Activated naive CD4-positive, alpha-beta T cell treated with anti-CD3 and anti-CD28 coated beads for 36 hours (primary cell): Measurements from ENCODE around the gene PORCN. TPM values are rescaled to one million over a fixed set of nuclear protein-coding genes. Genes with fewer than 3 reads are reported as not detected.

Experiments
- CTCF ChIA-PET: fragments of 350-600 bp; sonication (Branson Sonifier 250); formaldehyde crosslinking; loops from one replicate; lab custom pipeline; 2021; ENCODE audit warnings: antibody characterized with exemption; lab: Charles Lee
- DNase-seq: peaks from one replicate; pipeline ENCODE4 v3.0.0-alpha.2; 2020
- H3K27ac Mint-ChIP-seq: one replicate; pipeline ENCODE4 v1.8.0; 2021; ENCODE audit warnings: mild to moderate bottlenecking, mixed read lengths
- H3K27me3 Mint-ChIP-seq: one replicate; pipeline ENCODE4 v1.8.0; 2021; ENCODE audit warnings: low read depth, mixed read lengths
- H3K36me3 Mint-ChIP-seq: one replicate; pipeline ENCODE4 v1.8.0; 2021; ENCODE audit warnings: low read depth, mixed read lengths
- H3K4me1 Mint-ChIP-seq: one replicate; pipeline ENCODE4 v1.8.0; 2021; ENCODE audit warnings: low read depth, mixed read lengths
- H3K4me3 Mint-ChIP-seq: one replicate; pipeline ENCODE4 v1.8.0; 2021; ENCODE audit warnings: mild to moderate bottlenecking, moderate library complexity, mixed read lengths
- H3K9me3 Mint-ChIP-seq: one replicate; pipeline ENCODE4 v1.8.0; 2021; ENCODE audit warnings: mixed read lengths
- intact Hi-C: fragments of 100-400 bp; cut with micrococcal nuclease; formaldehyde crosslinking; loops from one replicate; pipeline ENCODE4 v1.15.1; 2023
- total RNA-seq, 2 experiments: library from RNA; stranded (reverse); gene quantifications; one replicate each; pipeline ENCODE4 v1.2.3, GENCODE V29; 2021

The PORCN gene
- total RNA-seq, 2 experiments from 2014 or later = 5.2 to 5.6 TPM

DNA sequence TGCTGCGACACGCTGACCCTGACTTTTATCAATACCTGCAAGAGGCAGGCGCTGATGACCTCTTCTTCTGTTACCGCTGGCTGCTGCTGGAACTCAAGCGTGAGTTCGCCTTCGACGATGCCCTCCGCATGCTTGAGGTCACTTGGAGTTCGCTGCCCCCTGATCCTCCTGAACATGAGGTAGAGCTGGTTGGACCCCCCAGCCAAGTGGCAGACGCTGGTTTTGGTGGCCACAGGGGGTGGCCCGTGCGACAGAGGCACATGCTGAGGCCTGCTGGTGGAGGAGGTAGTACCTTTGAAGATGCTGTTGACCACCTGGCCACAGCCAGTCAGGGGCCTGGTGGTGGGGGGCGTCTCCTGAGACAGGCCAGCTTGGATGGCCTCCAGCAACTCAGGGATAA, 51.3 kb downstream of the PORCN start:
- H3K4me3 Mint-ChIP-seq = no peak overlapping the region
- peaks cover 3% of the 10 kb centered on the region for H3K4me1 Mint-ChIP-seq
- H3K27ac Mint-ChIP-seq = no peak overlapping the region
- no peaks in the 10 kb centered on the region for H3K27me3 Mint-ChIP-seq
- H3K9me3 Mint-ChIP-seq = no peaks in the 10 kb centered on the region
- peaks cover 10% of the 10 kb centered on the region for H3K36me3 Mint-ChIP-seq
- CTCF ChIA-PET = no interaction called here
- no peak for DNase-seq
- intact Hi-C loops = no loop called here

DNA sequence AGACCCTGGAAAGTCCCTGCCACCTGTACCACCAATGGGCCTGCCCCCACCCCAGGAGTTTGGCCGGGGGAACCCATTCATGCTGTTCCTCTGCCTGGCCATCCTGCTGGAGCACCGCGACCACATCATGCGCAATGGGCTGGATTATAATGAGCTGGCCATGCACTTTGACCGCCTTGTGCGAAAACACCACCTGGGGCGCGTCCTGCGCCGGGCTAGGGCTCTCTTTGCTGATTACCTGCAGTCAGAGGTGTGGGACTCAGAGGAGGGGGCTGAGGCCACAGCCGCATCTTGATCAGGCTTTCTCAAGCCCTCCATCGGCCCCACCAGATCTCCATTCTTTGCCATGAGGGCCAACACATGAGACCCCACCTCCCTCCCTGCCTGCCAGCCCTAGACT, 51.9 kb downstream of the PORCN start:
- Mint-ChIP-seq H3K4me1 (peaks cover 3% of the 10 kb centered on the region), H3K9me3 (no peaks in the 10 kb centered on the region), H3K27ac (no peak overlapping the region), H3K4me3 (no peak overlapping the region), H3K27me3 (no peaks in the 10 kb centered on the region), H3K36me3 (peaks cover 8% of the 10 kb centered on the region)
- CTCF ChIA-PET = no interaction called here
- intact Hi-C loops = no loop called here
- no peak for DNase-seq

DNA sequence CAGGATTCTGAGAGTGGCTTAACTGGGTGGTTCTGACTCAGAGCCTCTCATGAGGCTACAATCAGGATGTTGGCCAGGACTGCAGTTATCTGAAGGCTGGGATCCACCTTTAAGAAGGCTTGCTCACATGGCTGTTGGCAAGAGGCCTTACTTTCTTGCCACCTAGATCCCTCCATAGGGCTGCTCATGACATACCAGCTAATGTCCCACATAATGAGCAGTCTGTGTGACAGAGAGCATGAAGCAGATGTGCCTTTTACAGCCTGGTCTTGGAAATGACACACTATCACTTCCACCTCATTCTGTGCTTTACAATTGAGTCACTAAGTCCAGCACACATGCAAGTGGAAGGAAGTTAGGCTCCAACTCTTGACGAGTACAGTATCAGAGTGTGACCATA, 61.2 kb downstream of the PORCN start:
- Mint-ChIP-seq H3K9me3 (no peaks in the 10 kb centered on the region), H3K4me3 (no peak overlapping the region), H3K27me3 (no peaks in the 10 kb centered on the region), H3K4me1 (peaks cover 11% of the 10 kb centered on the region), H3K36me3 (peaks cover 4% of the 10 kb centered on the region), H3K27ac (no peak overlapping the region)
- DNase-seq = peak; percentile 41
- CTCF ChIA-PET = no interaction called here
- intact Hi-C loops = loop anchor here (1.0 to 10.0 kb wide), 3 partner anchors 49 to 485 kb away; partner anchors contain the start of gene EBP

Other genes with a start within 250 kb of the PORCN start
- not detected for gene SSX3, start 152.3 kb upstream of the PORCN start, total RNA-seq
- not detected for gene SSX4, start 125.5 kb upstream of the PORCN start, total RNA-seq
- gene SSX4B, start 97.0 kb upstream of the PORCN start, total RNA-seq = not detected
- gene SLC38A5, start 38.7 kb upstream of the PORCN start, total RNA-seq = 10 to 100 TPM; 45.0 to 45.8 TPM
- 10 to 100 TPM; 66.2 to 66.8 TPM for gene FTSJ1, start 32.8 kb upstream of the PORCN start, total RNA-seq
- gene EBP, start 12.8 kb downstream of the PORCN start, total RNA-seq = 100 to 1,000 TPM; 118 to 123 TPM
- 10 to 100 TPM; 10.6 to 11.1 TPM for gene TBC1D25, start 30.7 kb downstream of the PORCN start, total RNA-seq
- 100 to 1,000 TPM; 139 to 143 TPM for gene RBM3, start 65.5 kb downstream of the PORCN start, total RNA-seq
- 10 to 100 TPM; 37.0 to 40.1 TPM for gene WDR13, start 88.5 kb downstream of the PORCN start, total RNA-seq
- gene WAS, start 174.8 kb downstream of the PORCN start, total RNA-seq = 10 to 100 TPM; 76.1 to 77.8 TPM
- 10 to 100 TPM; 31.5 to 31.9 TPM for gene SUV39H1, start 187.7 kb downstream of the PORCN start, total RNA-seq